ENCODE results near the gene LACRT. TPM values are rescaled to one million over a fixed set of nuclear protein-coding genes. Genes with fewer than 3 reads are reported as not detected.

LACRT gene
- total and polyA plus RNA-seq, 4 donors, result not detected

- no peak for DNase-seq (ENCODE audit: low spot score)
- H3K27me3 ChIP-seq (ENCODE audit: control insufficient read depth in 4 of 4, insufficient read depth in 4 of 4, low read length in 3 of 4), result no peaks in the 10 kb centered on the region
- WGBS, result 86% methylated on average over 1 of the region's 1 CpG
- peaks cover 0 to 3% (median 0%) of the 10 kb centered on the region in 4 donors for H3K9me3 ChIP-seq (ENCODE audit: control insufficient read depth in 4 of 4, low read length in 3 of 4)
- no peak overlapping the region for H3K27ac ChIP-seq (ENCODE audit: low read depth in 1 of 2, low read length in 2 of 2)
- H3K36me3 ChIP-seq (ENCODE audit: control insufficient read depth in 4 of 4, insufficient read depth in 3 of 4, low read depth in 1 of 4, low read length in 3 of 4), result no peaks in the 10 kb centered on the region
- no peak overlapping the region for H3K9ac ChIP-seq (ENCODE audit: low read depth in 1 of 2, low read length in 2 of 2)
- TF ChIP-seq JUND (IDR thresholded peaks at IDR 0.05) (no peak), FOXA2 (IDR thresholded peaks at IDR 0.05) (no peak), MAX (IDR thresholded peaks at IDR 0.05) (no peak), TAF1 (conservative IDR thresholded peaks at IDR 0.05) (no peak), ATF3 (IDR thresholded peaks at IDR 0.05) (no peak), RXRA (IDR thresholded peaks at IDR 0.05) (no peak)
- H3K4me3 ChIP-seq (ENCODE audit: low read depth in 1 of 3, low read length in 3 of 3), result no peak overlapping the region
- peaks cover 7 to 38% (median 29%) of the 10 kb centered on the region in 4 donors for H3K4me1 ChIP-seq (ENCODE audit: control insufficient read depth in 4 of 4, insufficient read depth in 4 of 4, low read length in 3 of 4)
Observed at GRCh38 chr12:54682674-54683073, 48.0 kb upstream of the LACRT start.

GRCh38 chr12:54680374-54680773, 45.7 kb upstream of the LACRT start:
- Histone ChIP-seq H3K9ac (ENCODE audit: low read depth in 1 of 2, low read length in 2 of 2) (no peak overlapping the region), H3K4me1 (ENCODE audit: control insufficient read depth in 4 of 4, insufficient read depth in 4 of 4, low read length in 3 of 4) (peaks cover 5 to 24% (median 17%) of the 10 kb centered on the region in 4 donors), H3K4me3 (ENCODE audit: low read depth in 1 of 3, low read length in 3 of 3) (peak overlapping the region in 1 of 3 donors; percentile 9), H3K27ac (ENCODE audit: low read depth in 1 of 2, low read length in 2 of 2) (no peak overlapping the region), H3K9me3 (ENCODE audit: control insufficient read depth in 4 of 4, low read length in 3 of 4) (no peaks in the 10 kb centered on the region), H3K36me3 (ENCODE audit: control insufficient read depth in 4 of 4, insufficient read depth in 3 of 4, low read depth in 1 of 4, low read length in 3 of 4) (no peaks in the 10 kb centered on the region), H3K27me3 (ENCODE audit: control insufficient read depth in 4 of 4, insufficient read depth in 4 of 4, low read length in 3 of 4) (no peaks in the 10 kb centered on the region)
- TF ChIP-seq MAX (IDR thresholded peaks at IDR 0.05) (no peak), RAD21 (IDR thresholded peaks at IDR 0.05) (peak in 1 of 2 donors; percentile 43), ATF3 (IDR thresholded peaks at IDR 0.05) (no peak), CTCF (IDR thresholded peaks at IDR 0.05; ENCODE audit: low read depth, low read length, missing input control) (peak; percentile 41)
- WGBS, result 57% methylated on average over 3 of the region's 3 CpGs
- no peak for DNase-seq (ENCODE audit: low spot score)

- WGBS, result 80% methylated on average over 5 of the region's 5 CpGs
- no peak overlapping the region for H3K4me3 ChIP-seq (ENCODE audit: low read depth in 1 of 3, low read length in 3 of 3)
- DNase-seq (ENCODE audit: low spot score), result no peak
- no peaks in the 10 kb centered on the region for H3K36me3 ChIP-seq (ENCODE audit: control insufficient read depth in 4 of 4, insufficient read depth in 3 of 4, low read depth in 1 of 4, low read length in 3 of 4)
- H3K27ac ChIP-seq (ENCODE audit: low read depth in 1 of 2, low read length in 2 of 2), result no peak overlapping the region
- no peaks in the 10 kb centered on the region for H3K9me3 ChIP-seq (ENCODE audit: control insufficient read depth in 4 of 4, low read length in 3 of 4)
- no peaks in the 10 kb centered on the region for H3K27me3 ChIP-seq (ENCODE audit: control insufficient read depth in 4 of 4, insufficient read depth in 4 of 4, low read length in 3 of 4)
- peaks cover 0 to 4% (median 0%) of the 10 kb centered on the region in 4 donors for H3K4me1 ChIP-seq (ENCODE audit: control insufficient read depth in 4 of 4, insufficient read depth in 4 of 4, low read length in 3 of 4)
- no peak overlapping the region for H3K9ac ChIP-seq (ENCODE audit: low read depth in 1 of 2, low read length in 2 of 2)
- no peak for TF ChIP-seq HNF4A (conservative IDR thresholded peaks at IDR 0.05)
- no peak for TF ChIP-seq NR2F2 (IDR thresholded peaks at IDR 0.05)
- no peak for TF ChIP-seq FOXA2 (IDR thresholded peaks at IDR 0.05)
- no peak for TF ChIP-seq RAD21 (IDR thresholded peaks at IDR 0.05)
- no peak for TF ChIP-seq JUND (IDR thresholded peaks at IDR 0.05)
- TF ChIP-seq RXRA (IDR thresholded peaks at IDR 0.05), result no peak
- TF ChIP-seq CTCF (IDR thresholded peaks at IDR 0.05; ENCODE audit: low read depth, low read length, missing input control), result no peak
- no peak for TF ChIP-seq EGR1 (IDR thresholded peaks at IDR 0.05; ENCODE audit: low read depth in 2 of 2)
- TF ChIP-seq YY1 (IDR thresholded peaks at IDR 0.05), result no peak
- no peak for TF ChIP-seq REST (IDR thresholded peaks at IDR 0.05)
- no peak for TF ChIP-seq ZBTB33 (IDR thresholded peaks at IDR 0.05)
- no peak for TF ChIP-seq HNF4G (IDR thresholded peaks at IDR 0.05)
- TF ChIP-seq ATF3 (IDR thresholded peaks at IDR 0.05), result no peak
- TF ChIP-seq FOXA1 (IDR thresholded peaks at IDR 0.05), result no peak
- TF ChIP-seq TAF1 (conservative IDR thresholded peaks at IDR 0.05), result no peak
Observed at GRCh38 chr12:54678131-54678530, 43.4 kb upstream of the LACRT start.
